ENCODE data around the gene FBXL19. TPM values are rescaled to one million over a fixed set of nuclear protein-coding genes. Genes with fewer than 3 reads are reported as not detected.

FBXL19 gene
- total RNA-seq, 1 donor from 2014 or later = 26.6 TPM

DNA sequence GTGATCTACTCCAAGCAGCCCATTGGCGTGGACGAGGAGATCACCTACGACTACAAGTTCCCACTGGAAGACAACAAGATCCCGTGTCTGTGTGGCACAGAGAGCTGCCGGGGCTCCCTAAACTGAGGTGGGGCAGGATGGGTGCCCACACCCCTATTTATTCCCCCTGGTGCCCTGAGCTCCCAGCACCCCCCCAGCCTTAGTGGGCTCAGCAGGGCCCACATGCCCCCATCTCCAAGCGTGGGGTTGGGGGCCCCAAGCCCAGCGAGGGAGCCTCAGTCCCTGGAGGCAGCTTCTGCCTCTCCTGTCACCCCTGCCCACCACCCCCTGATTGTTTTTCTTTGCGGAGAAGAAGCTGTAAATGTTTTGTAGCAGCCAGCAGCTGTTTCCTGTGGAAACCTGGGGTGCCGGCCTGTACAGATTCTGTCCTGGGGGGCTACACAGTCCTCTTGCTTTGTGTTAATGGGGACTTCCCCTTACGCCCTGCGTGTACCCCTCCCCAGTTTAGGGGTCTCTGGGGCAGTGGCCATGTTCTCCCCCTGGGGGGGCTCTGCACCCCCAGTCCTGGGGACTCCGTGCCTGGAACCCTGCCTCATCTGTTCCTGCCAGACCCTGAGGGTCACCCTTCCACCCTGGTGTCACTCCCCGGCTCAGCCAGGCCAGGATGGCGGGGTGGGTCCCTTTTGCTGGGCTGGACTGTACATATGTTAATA, 60.7 kb downstream of the FBXL19 start:
- intact Hi-C loops (cut with micrococcal nuclease) = loop anchor here (2.0 kb wide), 1 partner anchor 459 kb away; the partner anchor contains the start of gene ZNF843

GRCh38 chr16:30984669-30985400, 61.5 kb downstream of the FBXL19 start, which contains the start of gene HSD3B7:
HSD3B7 (plus strand) TSS chr16:30985207; CDS start chr16:30985659, 452 bp downstream.
- intact Hi-C loops (cut with micrococcal nuclease) = loop anchor here (1.0 to 5.0 kb wide), 3 partner anchors 109 to 882 kb away; partner anchors contain the start of genes VKORC1 and ZNF843

- intact Hi-C loops (cut with micrococcal nuclease) = loop anchor here (1.0 to 5.0 kb wide), 3 partner anchors 109 to 882 kb away; partner anchors contain the start of genes VKORC1 and ZNF843
Measured at GRCh38 chr16:30985401-30986128, 62.2 kb downstream of the FBXL19 start.

DNA sequence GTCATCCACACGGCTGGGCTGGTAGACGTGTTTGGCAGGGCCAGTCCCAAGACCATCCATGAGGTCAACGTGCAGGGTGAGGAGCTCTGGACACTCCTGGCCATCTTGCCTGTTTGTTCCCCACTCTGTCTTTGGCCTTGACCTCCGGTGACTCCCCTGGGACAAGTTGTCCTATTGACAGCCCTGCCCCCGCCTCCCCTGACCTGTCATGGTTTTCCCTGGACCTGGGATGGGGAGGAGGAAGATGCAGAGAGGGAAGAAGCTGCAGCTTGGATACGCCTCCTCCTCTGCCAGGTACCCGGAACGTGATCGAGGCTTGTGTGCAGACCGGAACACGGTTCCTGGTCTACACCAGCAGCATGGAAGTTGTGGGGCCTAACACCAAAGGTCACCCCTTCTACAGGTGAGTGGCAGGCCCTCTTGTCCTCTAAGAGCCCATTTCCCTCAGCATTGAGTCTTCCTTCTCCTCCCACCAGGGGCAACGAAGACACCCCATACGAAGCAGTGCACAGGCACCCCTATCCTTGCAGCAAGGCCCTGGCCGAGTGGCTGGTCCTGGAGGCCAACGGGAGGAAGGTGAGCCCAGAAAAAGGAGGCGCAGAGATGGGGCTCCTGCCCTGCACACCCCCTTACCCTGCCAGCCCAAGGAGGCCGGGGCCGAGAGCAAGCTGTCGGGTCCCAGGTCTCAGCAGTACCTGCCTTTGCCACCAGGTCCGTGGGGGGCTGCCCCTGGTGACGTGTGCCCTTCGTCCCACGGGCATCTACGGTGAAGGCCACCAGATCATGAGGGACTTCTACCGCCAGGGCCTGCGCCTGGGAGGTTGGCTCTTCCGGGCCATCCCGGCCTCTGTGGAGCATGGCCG, 63.0 kb downstream of the FBXL19 start:
- intact Hi-C loops (cut with micrococcal nuclease) = loop anchor here (5.0 kb wide), 1 partner anchor 881 kb away; no protein-coding TSS in a partner anchor

DNA sequence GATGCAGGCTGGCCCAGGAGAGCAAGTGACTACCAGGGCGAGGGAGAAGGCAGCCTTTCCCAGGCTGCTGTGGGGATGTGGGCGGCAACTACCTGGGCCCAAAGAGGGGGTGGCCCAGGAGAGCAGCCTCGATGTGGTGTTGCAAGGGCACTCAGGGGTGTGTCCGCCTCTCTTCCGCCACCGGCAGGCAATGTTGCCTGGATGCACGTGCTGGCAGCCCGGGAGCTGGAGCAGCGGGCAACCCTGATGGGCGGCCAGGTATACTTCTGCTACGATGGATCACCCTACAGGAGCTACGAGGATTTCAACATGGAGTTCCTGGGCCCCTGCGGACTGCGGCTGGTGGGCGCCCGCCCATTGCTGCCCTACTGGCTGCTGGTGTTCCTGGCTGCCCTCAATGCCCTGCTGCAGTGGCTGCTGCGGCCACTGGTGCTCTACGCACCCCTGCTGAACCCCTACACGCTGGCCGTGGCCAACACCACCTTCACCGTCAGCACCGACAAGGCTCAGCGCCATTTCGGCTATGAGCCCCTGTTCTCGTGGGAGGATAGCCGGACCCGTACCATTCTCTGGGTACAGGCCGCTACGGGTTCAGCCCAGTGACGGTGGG, 64.3 kb downstream of the FBXL19 start:
- intact Hi-C loops (cut with micrococcal nuclease) = loop anchor here (5.0 kb wide), 1 partner anchor 880 kb away; no protein-coding TSS in a partner anchor

GRCh38 chr16:30989469-30990047, 66.2 kb downstream of the FBXL19 start:
- intact Hi-C loops (cut with micrococcal nuclease) = loop anchor here (5.0 kb wide), 1 partner anchor 878 kb away; no protein-coding TSS in a partner anchor

DNA sequence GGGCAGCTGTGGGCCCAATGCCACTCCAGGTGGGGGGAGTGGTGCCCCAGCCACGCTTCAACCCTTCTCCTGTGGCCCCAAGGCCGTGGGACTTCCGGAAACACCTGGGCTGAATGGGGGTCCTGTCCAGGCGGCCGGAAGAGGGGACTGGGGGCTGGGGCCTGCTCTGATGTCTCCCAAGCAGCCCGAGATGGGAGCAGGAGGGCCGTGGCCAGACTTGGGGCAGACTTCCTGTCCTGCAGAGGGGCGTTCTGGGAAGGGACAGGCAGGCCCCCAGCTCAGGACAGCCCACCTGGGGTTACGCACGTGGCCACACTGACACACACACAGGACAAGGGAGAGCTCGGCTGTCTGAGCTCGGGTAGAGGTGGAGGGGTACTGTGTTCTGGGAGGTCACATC, 66.7 kb downstream of the FBXL19 start:
- intact Hi-C loops (cut with micrococcal nuclease) = no loop called here

DNA sequence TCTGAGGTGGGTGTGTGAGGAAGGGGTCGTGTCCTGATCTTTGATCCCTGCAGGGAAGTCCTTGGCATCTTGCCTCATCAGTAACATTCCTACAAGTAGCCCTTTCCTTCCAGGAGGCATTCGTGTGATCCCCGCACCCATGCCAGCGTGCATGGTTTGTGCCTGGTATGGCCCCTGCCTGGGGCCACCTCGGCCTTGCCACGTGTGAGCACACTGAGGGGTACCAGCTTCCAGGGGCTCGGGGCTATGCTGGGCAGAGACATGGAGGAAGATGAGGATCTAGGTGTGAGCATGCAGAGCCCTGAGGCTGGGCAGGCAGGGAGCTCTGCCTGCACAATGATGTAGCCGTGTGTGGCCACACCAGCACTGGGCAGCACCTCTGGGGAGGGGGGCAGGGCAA, 67.7 kb downstream of the FBXL19 start:
- intact Hi-C loops (cut with micrococcal nuclease) = no loop called here

DNA sequence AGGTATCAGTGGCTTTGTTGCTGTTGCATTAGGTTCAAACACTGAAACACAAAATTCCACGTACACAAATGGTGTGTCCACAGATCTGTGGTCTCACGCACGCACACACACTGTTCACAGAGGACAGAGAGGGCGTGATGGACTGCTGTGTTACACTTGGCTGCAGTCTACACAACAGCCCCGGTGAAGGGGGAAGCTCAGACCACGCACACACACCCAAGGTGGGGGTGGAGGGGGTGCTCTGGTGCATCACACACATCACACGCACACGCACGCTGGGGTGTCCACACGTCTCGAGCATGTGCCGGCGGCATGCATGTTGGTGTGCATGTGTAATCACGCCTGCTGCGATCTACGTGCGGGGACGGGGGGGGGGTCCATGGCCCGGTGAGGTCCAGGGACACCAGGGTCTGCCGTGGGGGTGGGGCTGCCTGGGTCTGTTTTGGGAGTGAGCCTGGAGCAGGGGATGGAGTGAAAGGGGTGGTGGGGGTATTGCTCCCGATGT, 69.0 kb downstream of the FBXL19 start:
- intact Hi-C loops (cut with micrococcal nuclease) = no loop called here

- intact Hi-C loops (cut with micrococcal nuclease) = no loop called here
Measured at GRCh38 chr16:30992931-30993816, 69.8 kb downstream of the FBXL19 start.

DNA sequence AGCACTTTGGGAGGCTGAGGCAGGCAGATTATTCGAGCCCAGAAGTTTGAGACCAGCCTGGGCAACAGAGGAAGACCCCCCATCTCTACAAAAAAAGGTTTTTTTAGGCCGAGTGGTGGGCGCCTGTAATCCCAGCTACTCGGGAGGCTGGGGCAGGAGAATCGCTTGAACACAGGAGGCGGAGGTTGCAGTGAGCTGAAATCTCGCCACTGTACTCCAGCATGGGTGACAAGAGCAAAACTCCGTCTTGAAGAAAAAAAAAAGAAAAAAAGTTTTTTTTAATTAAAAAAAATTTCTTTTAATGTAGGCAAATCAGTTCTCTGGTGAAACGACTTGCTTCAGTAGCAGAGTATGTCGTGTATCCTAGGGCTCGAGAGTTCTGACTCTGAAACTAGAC, 72.6 kb downstream of the FBXL19 start:
- intact Hi-C loops (cut with micrococcal nuclease) = loop anchor here (5.0 kb wide), 1 partner anchor 39 kb away; the partner anchor contains the start of gene SETD1A

- intact Hi-C loops (cut with micrococcal nuclease) = loop anchor here (5.0 kb wide), 1 partner anchor 39 kb away; the partner anchor contains the start of gene SETD1A
Measured at GRCh38 chr16:30996324-30996984, 73.1 kb downstream of the FBXL19 start.

GRCh38 chr16:30996985-30997724, 73.8 kb downstream of the FBXL19 start:
- intact Hi-C loops (cut with micrococcal nuclease) = loop anchor here (1.0 to 5.0 kb wide), 4 partner anchors 36 to 145 kb away; partner anchors contain the start of genes SETD1A, STX4, ZNF646 and ZNF668

DNA sequence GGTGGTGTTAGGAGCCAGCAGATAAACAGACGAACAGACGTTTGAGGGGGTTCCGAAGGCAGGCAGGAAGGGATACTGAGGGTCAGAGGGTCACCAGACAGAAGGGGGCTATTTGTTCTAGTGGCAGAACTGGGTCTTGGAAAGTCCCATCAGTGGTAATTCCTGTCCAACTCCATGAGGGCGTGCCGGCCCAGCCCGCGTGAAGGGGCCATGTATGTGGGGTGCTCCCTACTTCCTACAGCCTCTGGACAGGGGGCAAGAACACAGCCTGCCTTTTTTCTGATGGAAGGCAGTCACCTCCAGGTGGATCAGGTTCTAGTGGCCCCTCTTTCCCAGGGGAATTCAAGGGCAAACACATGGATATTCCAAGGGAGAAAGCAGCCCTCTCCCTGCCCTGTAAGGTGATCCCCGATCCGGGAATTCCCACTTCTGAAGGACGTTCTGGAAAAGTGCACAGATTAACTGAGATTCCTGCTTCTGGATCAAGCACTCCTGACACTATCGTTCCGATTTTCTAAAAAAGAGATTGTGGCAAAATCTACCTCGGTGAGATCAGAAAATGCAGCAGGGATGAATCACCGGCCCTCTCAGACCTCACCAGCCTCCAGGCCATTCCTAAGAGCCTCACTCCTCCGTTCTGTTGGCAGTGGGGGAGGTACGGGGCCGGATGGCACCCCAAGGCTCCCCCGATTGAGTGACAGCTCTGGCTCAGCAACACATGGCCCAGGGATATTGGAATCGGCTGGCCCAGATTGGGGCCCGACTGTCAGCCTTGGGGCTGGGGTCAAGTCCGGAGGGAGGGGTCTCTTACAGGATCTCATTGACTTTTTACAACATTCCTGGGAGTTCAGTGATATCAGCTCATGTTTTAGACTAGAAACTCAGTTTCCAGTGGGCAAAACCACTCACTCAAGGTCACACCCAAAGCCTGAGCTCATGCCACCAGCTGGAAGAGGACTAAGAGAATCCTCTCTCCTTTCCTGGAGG, 74.6 kb downstream of the FBXL19 start:
- intact Hi-C loops (cut with micrococcal nuclease) = loop anchor here (1.0 to 5.0 kb wide), 4 partner anchors 35 to 144 kb away; partner anchors contain the start of genes SETD1A, STX4, ZNF646 and ZNF668

Measured in T-helper 2 cell treated with Interferon-gamma antibody and Interleukin-4, amounts not matched to agents 100 ng/mL and 5 ng/mL, for 36 hours (primary cell).